Activated B cell treated with CpG ODN at 0.5 μM for 24 hours (primary cell): ENCODE measurements around the gene SLC4A2. TPM values are rescaled to one million over a fixed set of nuclear protein-coding genes. Genes with fewer than 3 reads are reported as not detected.

Experiments
- ATAC-seq: fragments of 200-7000 bp; cut with Tn5 transposase; one replicate; pipeline ENCODE4 v1.10.0; 2021; ENCODE audit warnings: low read depth, mild to moderate bottlenecking, moderate library complexity
- CTCF ChIA-PET: fragments of 350-600 bp; sonication (Branson Sonifier 250); formaldehyde crosslinking; loops from one replicate; lab custom pipeline; 2021; ENCODE audit warnings: antibody characterized with exemption; lab: Charles Lee
- POLR2A ChIA-PET: fragments of 350-600 bp; sonication (Branson Sonifier 250); formaldehyde crosslinking; loops from one replicate; lab custom pipeline; 2021; ENCODE audit warnings: antibody characterized with exemption; lab: Charles Lee
- DNase-seq: peaks from one replicate; pipeline ENCODE4 v3.0.0; 2022
- H3K27ac Mint-ChIP-seq: one replicate; pipeline ENCODE4 v1.8.0; 2020; ENCODE audit warnings: mixed read lengths
- H3K27me3 Mint-ChIP-seq: one replicate; pipeline ENCODE4 v1.8.0; 2021; ENCODE audit warnings: mixed read lengths
- H3K36me3 Mint-ChIP-seq: one replicate; pipeline ENCODE4 v1.8.0; 2021; ENCODE audit warnings: low read depth, mixed read lengths
- H3K4me1 Mint-ChIP-seq: one replicate; pipeline ENCODE4 v1.8.0; 2021; ENCODE audit warnings: mixed read lengths
- H3K4me3 Mint-ChIP-seq: one replicate; pipeline ENCODE4 v1.8.0; 2020; ENCODE audit warnings: mild to moderate bottlenecking, mixed read lengths
- H3K9me3 Mint-ChIP-seq: one replicate; pipeline ENCODE4 v1.8.0; 2020; ENCODE audit warnings: mixed read lengths
- CTCF ChIP-seq: fragments of 200-600 bp; IDR thresholded peaks from one replicate; pipeline ENCODE4 v1.8.0; 2022; ENCODE audit warnings: antibody characterized with exemption, mild to moderate bottlenecking
- intact Hi-C: fragments of 100-400 bp; cut with micrococcal nuclease; formaldehyde crosslinking; loops from one replicate; pipeline ENCODE4 v1.15.1; 2024
- total RNA-seq: library from RNA; stranded (reverse); gene quantifications from 2 replicates; pipeline ENCODE4 v1.2.3, GENCODE V29; 2022

SLC4A2 gene
- total RNA-seq, 1 donor from 2014 or later: 72.5 TPM

- ChIA-PET CTCF (no interaction called here), POLR2A (no interaction called here)
- Mint-ChIP-seq H3K4me3 (no peak overlapping the region), H3K27ac (no peak overlapping the region), H3K36me3 (peaks cover 47% of the 10 kb centered on the region), H3K27me3 (no peaks in the 10 kb centered on the region), H3K9me3 (no peaks in the 10 kb centered on the region), H3K4me1 (peaks cover 20% of the 10 kb centered on the region)
- no peak for TF ChIP-seq CTCF
- ATAC-seq (no peak), DNase-seq (no peak)
- intact Hi-C loops: no loop called here
Measured at GRCh38 chr7:151074817-151075661, 15.7 kb downstream of the SLC4A2 start.

GRCh38 chr7:151075662-151075971 is 16.2 kb downstream of the SLC4A2 start:
- no peak for TF ChIP-seq CTCF
- intact Hi-C loops: no loop called here
- ChIA-PET POLR2A (no interaction called here), CTCF (no interaction called here)
- Mint-ChIP-seq H3K9me3 (no peaks in the 10 kb centered on the region), H3K36me3 (peaks cover 42% of the 10 kb centered on the region), H3K4me1 (peaks cover 20% of the 10 kb centered on the region), H3K27me3 (no peaks in the 10 kb centered on the region), H3K27ac (no peak overlapping the region), H3K4me3 (no peak overlapping the region)
- ATAC-seq (no peak), DNase-seq (no peak)

- intact Hi-C loops: no loop called here
- CTCF ChIA-PET: no interaction called here
Measured at GRCh38 chr7:151075978-151076426, 16.6 kb downstream of the SLC4A2 start.

GRCh38 chr7:151076863-151077704 is 17.7 kb downstream of the SLC4A2 start:
- intact Hi-C loops: no loop called here
- no peaks in the 10 kb centered on the region for H3K9me3 Mint-ChIP-seq
- H3K4me1 Mint-ChIP-seq: peaks cover 24% of the 10 kb centered on the region
- H3K27ac Mint-ChIP-seq: no peak overlapping the region
- CTCF ChIA-PET: no interaction called here
- H3K4me3 Mint-ChIP-seq: no peak overlapping the region
- no peak for ATAC-seq
- no peak for DNase-seq
- POLR2A ChIA-PET: no interaction called here
- H3K27me3 Mint-ChIP-seq: no peaks in the 10 kb centered on the region
- peaks cover 28% of the 10 kb centered on the region for H3K36me3 Mint-ChIP-seq
- TF ChIP-seq CTCF: no peak

More at GRCh38 chr7:151075978-151076426, 16.6 kb downstream of the SLC4A2 start:
- POLR2A ChIA-PET: interaction anchor here (0.7 kb wide), 2 partner anchors 15 to 19 kb away, joined by 3 read pairs; no protein-coding TSS in a partner anchor
- no peak for DNase-seq
- H3K27me3 Mint-ChIP-seq: no peaks in the 10 kb centered on the region
- H3K27ac Mint-ChIP-seq: no peak overlapping the region
- H3K9me3 Mint-ChIP-seq: no peaks in the 10 kb centered on the region
- H3K4me3 Mint-ChIP-seq: no peak overlapping the region
- no peak for ATAC-seq
- peaks cover 20% of the 10 kb centered on the region for H3K4me1 Mint-ChIP-seq
- TF ChIP-seq CTCF: no peak
- peaks cover 38% of the 10 kb centered on the region for H3K36me3 Mint-ChIP-seq

- H3K4me3 Mint-ChIP-seq: peak overlapping the region; percentile 42
- peaks cover 29% of the 10 kb centered on the region for H3K36me3 Mint-ChIP-seq
- H3K9me3 Mint-ChIP-seq: no peaks in the 10 kb centered on the region
- intact Hi-C loops: no loop called here
- CTCF ChIA-PET: no interaction called here
- peak overlapping the region; percentile 50 for H3K27ac Mint-ChIP-seq
- H3K27me3 Mint-ChIP-seq: no peaks in the 10 kb centered on the region
- peaks cover 30% of the 10 kb centered on the region for H3K4me1 Mint-ChIP-seq
- DNase-seq: no peak
- no peak for ATAC-seq
- POLR2A ChIA-PET: no interaction called here
- TF ChIP-seq CTCF: no peak
Measured at GRCh38 chr7:151077705-151078232, 18.4 kb downstream of the SLC4A2 start.
